A549 (cell line): ENCODE measurements around the gene TDRD9. TPM values are rescaled to one million over a fixed set of nuclear protein-coding genes. Genes with fewer than 3 reads are reported as not detected.

Experiments
- ATAC-seq, 2 experiments: fragments of 200-7000 bp in 1 of 2; fragments of >200 bp in 1 of 2; cut with Nextera tagmentation in 1 of 2; cut with Tn5 transposase in 1 of 2; 3 replicates each; pipeline versions ENCODE4 v1.8.0 to v1.9.1; 2018 to 2020; ENCODE audit warnings: mild to moderate bottlenecking in 1 of 2, moderate library complexity in 1 of 2
- CTCF ChIA-PET: fragments of 300-600 bp; sonication (Branson Sonifier 250); formaldehyde crosslinking; extraction: SDS; loops from one replicate; lab custom pipeline; 2021; ENCODE audit warnings: antibody characterized with exemption, inconsistent platforms; lab: Yijun Ruan, JAX
- POLR2A ChIA-PET: fragments of 350-600 bp; formaldehyde crosslinking; extraction: SDS; loops from one replicate; lab custom pipeline; 2021; ENCODE audit warnings: antibody characterized with exemption, inconsistent platforms; lab: Yijun Ruan, JAX
- DNase-seq, 2 experiments: peaks; one replicate each; pipeline versions ENCODE4 v3.0.0 to v3.0.0-alpha.2; 2011 to 2016; ENCODE audit warnings: low read depth in 1 of 2, low spot score in 1 of 2
- FAIRE-seq: peaks from 2 replicates; lab custom pipeline; 2011; peaks lifted over from hg19 to GRCh38; lab: Jason Lieb, UNC
- H3K27ac ChIP-seq, 2 experiments: fragments of >200 bp; sonication (Bioruptor Twin); formaldehyde crosslinking; 3 replicates each; pipeline ENCODE4 v1.5.1; 2016 to 2017
- H3K4me1 ChIP-seq: fragments of >200 bp; sonication (Bioruptor Twin); formaldehyde crosslinking; 3 replicates; pipeline ENCODE4 v1.6.1; 2016
- H3K4me2 ChIP-seq: fragments of >200 bp; sonication (Bioruptor Twin); formaldehyde crosslinking; 3 replicates; pipeline ENCODE4 v1.6.1; 2016
- H3K4me3 ChIP-seq: fragments of >200 bp; sonication (Bioruptor Twin); formaldehyde crosslinking; 3 replicates; pipeline ENCODE4 v1.5.1; 2016
- H3K9me3 ChIP-seq: fragments of >200 bp; sonication (Bioruptor Twin); formaldehyde crosslinking; 3 replicates; pipeline ENCODE4 v1.6.1; 2016
- BCL3 ChIP-seq: fragments of >200 bp; sonication (Bioruptor Twin); formaldehyde crosslinking; IDR thresholded peaks from 3 replicates; pipeline ENCODE4 v1.6.1; 2016
- CBX8 ChIP-seq: fragments of 200-600 bp; sonication (generic); IDR thresholded peaks from 2 replicates; pipeline ENCODE4 v1.6.1; 2016
- CEBPB ChIP-seq, 2 experiments: fragments of >200 bp in 1 of 2; sonication (Bioruptor Twin) in 1 of 2; formaldehyde crosslinking in 1 of 2; IDR thresholded peaks; 2 replicates each; pipeline ENCODE4 v1.6.1; 2012 to 2016
- CHD2 ChIP-seq: fragments of 150-350 bp; IDR thresholded peaks from 2 replicates; pipeline ENCODE4 v1.6.1; 2014; ENCODE audit warnings: low read length; ENCODE audit not compliant: partially characterized antibody
- CHD4 ChIP-seq: fragments of 200-600 bp; sonication (generic); IDR thresholded peaks from 2 replicates; pipeline ENCODE4 v1.6.1; 2016; ENCODE audit warnings: antibody characterized with exemption, mild to moderate bottlenecking, borderline replicate concordance
- E2F6 ChIP-seq: IDR thresholded peaks from 2 replicates; pipeline ENCODE4 v1.6.1; 2012; ENCODE audit warnings: low read depth, borderline replicate concordance
- EHF ChIP-seq: fragments of 250-450 bp; sonication (Bioruptor Pico); IDR thresholded peaks from 2 replicates; pipeline ENCODE4 v1.5.0; 2020; ENCODE audit warnings: mild to moderate bottlenecking
- EHMT2 ChIP-seq: fragments of 200-600 bp; sonication (generic); IDR thresholded peaks from 2 replicates; pipeline ENCODE4 v1.6.1; 2016; ENCODE audit warnings: antibody characterized with exemption, low read depth, mild to moderate bottlenecking, moderate library complexity
- EP300 ChIP-seq, 2 experiments: fragments of >200 bp; sonication (Bioruptor Twin); formaldehyde crosslinking; IDR thresholded peaks; 2 replicates in 1 of 2; 3 replicates in 1 of 2; pipeline ENCODE4 v1.6.1; 2016 to 2017
- ESRRA ChIP-seq: fragments of 150-350 bp; IDR thresholded peaks from 2 replicates; pipeline ENCODE4 v1.6.1; 2014; ENCODE audit warnings: mild to moderate bottlenecking, low read length, borderline replicate concordance
- FOSL2 ChIP-seq, 2 experiments: fragments of 450-650 bp in 1 of 2; fragments of >200 bp in 1 of 2; sonication (Bioruptor Twin) in 1 of 2; formaldehyde crosslinking; IDR thresholded peaks; 2 replicates each; pipeline versions ENCODE4 v1.5.0 to v1.6.1; 2016 to 2020; ENCODE audit warnings: mild to moderate bottlenecking in 1 of 2, moderate library complexity in 1 of 2
- FOXS1 ChIP-seq: fragments of 250-450 bp; sonication (Bioruptor Pico); IDR thresholded peaks from 2 replicates; pipeline ENCODE4 v1.5.0; 2020; ENCODE audit warnings: mild to moderate bottlenecking, moderate library complexity
- HEYL ChIP-seq: fragments of 250-450 bp; sonication (Bioruptor Pico); IDR thresholded peaks from 2 replicates; pipeline ENCODE4 v1.8.0; 2021; ENCODE audit warnings: mild to moderate bottlenecking, moderate library complexity
- HOXB5 ChIP-seq: fragments of 250-450 bp; sonication (Bioruptor Pico); IDR thresholded peaks from 2 replicates; pipeline ENCODE4 v1.5.0; 2020; ENCODE audit warnings: mild to moderate bottlenecking, moderate library complexity
- KDM5A ChIP-seq: fragments of 200-600 bp; sonication (generic); IDR thresholded peaks from 2 replicates; pipeline ENCODE4 v1.6.1; 2016; ENCODE audit warnings: antibody characterized with exemption, mild to moderate bottlenecking
- MAFK ChIP-seq: fragments of 450-650 bp; IDR thresholded peaks from 2 replicates; pipeline ENCODE4 v1.6.1; 2014; ENCODE audit not compliant: partially characterized antibody
- POLR2AphosphoS2 ChIP-seq: conservative IDR thresholded peaks from 2 replicates; pipeline ENCODE4 v1.6.1; 2012; ENCODE audit warnings: low read length, improper control_type of control experiment, inconsistent platforms
- RAD21 ChIP-seq, 2 experiments: fragments of >200 bp in 1 of 2; sonication (Bioruptor Twin) in 1 of 2; formaldehyde crosslinking in 1 of 2; IDR thresholded peaks in 1 of 2; conservative IDR thresholded peaks in 1 of 2; 2 replicates in 1 of 2; 3 replicates in 1 of 2; pipeline ENCODE4 v1.6.1; 2012 to 2018; ENCODE audit warnings: inconsistent platforms in 1 of 2
- RARB ChIP-seq: fragments of 250-450 bp; sonication (Bioruptor Pico); IDR thresholded peaks from 2 replicates; pipeline ENCODE4 v1.8.0; 2021; ENCODE audit warnings: mild to moderate bottlenecking, moderate library complexity
- TFCP2L1 ChIP-seq: fragments of 250-450 bp; sonication (Bioruptor Pico); IDR thresholded peaks from 2 replicates; pipeline ENCODE4 v1.5.0; 2021; ENCODE audit warnings: mild to moderate bottlenecking
- TP53 ChIP-seq: fragments of 250-450 bp; sonication (Bioruptor Pico); IDR thresholded peaks from 2 replicates; pipeline ENCODE4 v1.5.0; 2021; ENCODE audit warnings: mild to moderate bottlenecking, moderate library complexity
- ZFP36 ChIP-seq: fragments of 450-650 bp; IDR thresholded peaks from 2 replicates; pipeline ENCODE4 v1.6.1; 2014; ENCODE audit warnings: borderline replicate concordance; ENCODE audit not compliant: partially characterized antibody
- WGBS: methylation state at CpG from one replicate; pipeline ENCODE4 v1.1.6; 2017; ENCODE audit errors: missing lambda C conversion rate; 5-methylcytosine and 5-hydroxymethylcytosine counted together
- polyA plus RNA-seq, 4 experiments: library from polyadenylated mRNA; depleted of rRNA in 3 of 4; stranded (reverse); fragments of >200 nt; fragmentation: RNase III in 1 of 4; extraction: RNeasy Plus Mini Kit Qiagen cat#74134 plus additional on column Dnase treatment in 1 of 4; gene quantifications; 2 replicates in 3 of 4; 3 replicates in 1 of 4; pipeline ENCODE4 v1.2.3, GENCODE V29; 2011 to 2017

TDRD9 gene
- polyA plus RNA-seq, 2 of the 4 experiments (the other 2 are of a cell fraction), result 0.04 TPM; not detected in 1

GRCh38 chr14:103897075-103897947 lies 30.9 kb upstream of the TDRD9 start:
- FAIRE-seq, result no peak
- Histone ChIP-seq H3K4me1 (peaks cover 12% of the 10 kb centered on the region; the same call in 1 of the 3 replicates), H3K27ac (peak overlapping the region; percentile 14 to 15; a peak in 1 of 6 replicates), H3K9me3 (no peaks in the 10 kb centered on the region), H3K4me3 (no peak overlapping the region), H3K4me2 (peak overlapping the region; percentile 9; the same call in 1 of the 3 replicates)
- CTCF ChIA-PET, result interaction anchor here (0.8 to 6.4 kb wide), 6 partner anchors 11 to 89 kb away, joined by 3 to 122 read pairs (median 3); no protein-coding TSS in a partner anchor
- no peak for DNase-seq
- POLR2A ChIA-PET, result no interaction called here
- WGBS, result 63% methylated on average over 27 of the region's 27 CpGs
- TF ChIP-seq CHD4, result no peak
- TF ChIP-seq ZFP36, result no peak
- no peak for TF ChIP-seq EHF (CRISPR knock-in tag)
- TF ChIP-seq HOXB5, result no peak
- TF ChIP-seq CEBPB (IDR thresholded peaks at IDR 0.05), result no peak
- TF ChIP-seq KDM5A, result no peak
- no peak for TF ChIP-seq EP300 (IDR thresholded peaks at IDR 0.05)
- no peak for TF ChIP-seq BCL3
- no peak for TF ChIP-seq CHD2
- no peak for TF ChIP-seq POLR2AphosphoS2
- no peak for TF ChIP-seq MAFK
- ATAC-seq, result no peak

- no peak for ATAC-seq
- H3K27ac ChIP-seq, result peak overlapping the region in 1 of 2 experiments; percentile 15; a peak in 1 of 6 replicates
- 94% methylated on average over 4 of the region's 4 CpGs for WGBS
- POLR2A ChIA-PET, result no interaction called here
- CTCF ChIA-PET, result interaction anchor here (0.8 to 6.4 kb wide), 5 partner anchors 11 to 90 kb away, joined by 3 to 122 read pairs (median 3); no protein-coding TSS in a partner anchor
- H3K4me3 ChIP-seq, result no peak overlapping the region
- H3K4me1 ChIP-seq, result peaks cover 12% of the 10 kb centered on the region; the same call in 1 of the 3 replicates
- no peak for TF ChIP-seq POLR2AphosphoS2
- no peak for TF ChIP-seq ZFP36
- no peak for TF ChIP-seq FOSL2 (IDR thresholded peaks at IDR 0.05)
- TF ChIP-seq FOSL2 (CRISPR knock-in tag; IDR thresholded peaks at IDR 0.05), result no peak
- no peak for TF ChIP-seq E2F6
- no peak for TF ChIP-seq TP53 (CRISPR knock-in tag)
- TF ChIP-seq FOXS1, result no peak
- no peak for TF ChIP-seq CBX8
- no peak for TF ChIP-seq ESRRA
- TF ChIP-seq TFCP2L1 (CRISPR knock-in tag), result no peak
- TF ChIP-seq BCL3, result no peak
- TF ChIP-seq EHMT2, result no peak
- no peak for TF ChIP-seq RAD21 (conservative IDR thresholded peaks at IDR 0.05 in 1 of 2, IDR thresholded peaks at IDR 0.05 in 1 of 2)
- TF ChIP-seq HEYL, result no peak
- TF ChIP-seq RARB (CRISPR knock-in tag), result no peak
- no peak for FAIRE-seq
- DNase-seq, result no peak
- H3K4me2 ChIP-seq, result no peak overlapping the region
- no peaks in the 10 kb centered on the region for H3K9me3 ChIP-seq
These were observed 30.1 kb upstream of the TDRD9 start for GRCh38 chr14:103898204-103898603.
